PC-3 (cell line): ENCODE measurements around the gene ENO3.

Experiments
- EZH2 ChIP-seq: fragments of 300-600 bp; sonication (generic); IDR thresholded peaks from one replicate; pipeline ENCODE4 v1.6.1; 2017; ENCODE audit warnings: antibody characterized with exemption, mild to moderate bottlenecking, low read length; ENCODE audit not compliant: unreplicated experiment
- EZH2phosphoT487 ChIP-seq: fragments of 300-600 bp; sonication (generic); IDR thresholded peaks from 2 replicates; pipeline ENCODE4 v1.6.1; 2018; ENCODE audit warnings: mild to moderate bottlenecking, antibody characterized with exemption, low read length, borderline replicate concordance
- TF ChIP-seq, protein P1 (sequence below): fragments of 300-600 bp; sonication (generic); conservative IDR thresholded peaks from 2 replicates; pipeline ENCODE4 v1.5.1; 2017; ENCODE audit warnings: antibody characterized with exemption, low read depth, mild to moderate bottlenecking, low read length

DNA sequence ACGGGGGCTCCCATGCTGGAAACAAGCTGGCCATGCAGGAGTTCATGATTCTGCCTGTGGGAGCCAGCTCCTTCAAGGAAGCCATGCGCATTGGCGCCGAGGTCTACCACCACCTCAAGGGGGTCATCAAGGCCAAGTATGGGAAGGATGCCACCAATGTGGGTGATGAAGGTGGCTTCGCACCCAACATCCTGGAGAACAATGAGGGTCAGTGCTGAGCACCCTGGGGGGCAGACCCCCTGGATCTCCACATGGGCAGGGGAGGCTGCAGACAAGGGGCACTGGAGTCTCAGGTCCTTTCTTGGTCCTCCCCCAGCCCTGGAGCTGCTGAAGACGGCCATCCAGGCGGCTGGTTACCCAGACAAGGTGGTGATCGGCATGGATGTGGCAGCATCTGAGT, 4.2 kb downstream of the ENO3 start:
- TF ChIP-seq, protein P1, sequence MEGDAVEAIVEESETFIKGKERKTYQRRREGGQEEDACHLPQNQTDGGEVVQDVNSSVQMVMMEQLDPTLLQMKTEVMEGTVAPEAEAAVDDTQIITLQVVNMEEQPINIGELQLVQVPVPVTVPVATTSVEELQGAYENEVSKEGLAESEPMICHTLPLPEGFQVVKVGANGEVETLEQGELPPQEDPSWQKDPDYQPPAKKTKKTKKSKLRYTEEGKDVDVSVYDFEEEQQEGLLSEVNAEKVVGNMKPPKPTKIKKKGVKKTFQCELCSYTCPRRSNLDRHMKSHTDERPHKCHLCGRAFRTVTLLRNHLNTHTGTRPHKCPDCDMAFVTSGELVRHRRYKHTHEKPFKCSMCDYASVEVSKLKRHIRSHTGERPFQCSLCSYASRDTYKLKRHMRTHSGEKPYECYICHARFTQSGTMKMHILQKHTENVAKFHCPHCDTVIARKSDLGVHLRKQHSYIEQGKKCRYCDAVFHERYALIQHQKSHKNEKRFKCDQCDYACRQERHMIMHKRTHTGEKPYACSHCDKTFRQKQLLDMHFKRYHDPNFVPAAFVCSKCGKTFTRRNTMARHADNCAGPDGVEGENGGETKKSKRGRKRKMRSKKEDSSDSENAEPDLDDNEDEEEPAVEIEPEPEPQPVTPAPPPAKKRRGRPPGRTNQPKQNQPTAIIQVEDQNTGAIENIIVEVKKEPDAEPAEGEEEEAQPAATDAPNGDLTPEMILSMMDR: no peak
- TF ChIP-seq EZH2: no peak
- no peak for TF ChIP-seq EZH2phosphoT487
